Mammary epithelial cell (primary cell): Measurements from ENCODE around the gene PDE2A.

ENCODE experiments used
- CTCF ChIP-seq, 2 donors: IDR thresholded peaks in 1 of 2; conservative IDR thresholded peaks in 1 of 2; 2 replicates each; pipeline ENCODE4 v1.5.1; 2011 to 2012; ENCODE audit warnings: inconsistent platforms in 2 of 2, low read length in 2 of 2, mild to moderate bottlenecking in 2 of 2, control low read depth in 1 of 2, low read depth in 1 of 2; ENCODE audit not compliant: insufficient read depth in 1 of 2; ENCODE audit errors: extremely low read depth in 1 of 2
- EZH2 ChIP-seq: IDR thresholded peaks from 2 replicates; pipeline ENCODE4 v1.6.1; 2012; ENCODE audit warnings: low read length, inconsistent platforms, borderline replicate concordance

GRCh38 chr11:72635933-72636332, 38.3 kb downstream of the PDE2A start:
- no peak for TF ChIP-seq CTCF (conservative IDR thresholded peaks at IDR 0.05 in 1 of 2, IDR thresholded peaks at IDR 0.05 in 1 of 2; ENCODE audit: extremely low read depth in 1 of 2, insufficient read depth in 1 of 2, low read depth in 1 of 2, low read length in 2 of 2)
- no peak for TF ChIP-seq EZH2
